GM21528 (cell line): ENCODE results near the gene HES1.
"Not testable (repeated sequence)": the region's sequence is repeated elsewhere in the genome, so short reads cannot be mapped to it uniquely, and the experiment has no call there.

Experiments
- ATAC-seq: cut with Tn5 transposase; IDR thresholded peaks from one replicate; pipeline ENCODE4 v1.9.1; 2021; ENCODE audit warnings: mild to moderate bottlenecking, moderate library complexity; ENCODE audit not compliant: unreplicated experiment, low FRiP score

The HES1 gene

GRCh38 chr3:194124193-194124592 lies 11.8 kb upstream of the HES1 start:
- no peak for ATAC-seq

- ATAC-seq, result no peak
Observed at GRCh38 chr3:194125442-194125841, 10.5 kb upstream of the HES1 start.

GRCh38 chr3:194126790-194127189 lies 9.2 kb upstream of the HES1 start:
- no peak for ATAC-seq

GRCh38 chr3:194128202-194128918 lies 7.6 kb upstream of the HES1 start:
- ATAC-seq, result no peak

GRCh38 chr3:194128919-194129295 lies 7.0 kb upstream of the HES1 start:
- ATAC-seq, result not testable (repeated sequence)

GRCh38 chr3:194129581-194130133 lies 6.3 kb upstream of the HES1 start:
- no peak for ATAC-seq

- no peak for ATAC-seq
Observed at GRCh38 chr3:194130188-194130587, 5.8 kb upstream of the HES1 start.

- peak; percentile 53 for ATAC-seq
Observed at GRCh38 chr3:194130807-194131589, 5.0 kb upstream of the HES1 start.

GRCh38 chr3:194132465-194133286 lies 3.3 kb upstream of the HES1 start:
- no peak for ATAC-seq

- ATAC-seq, result no peak
Observed at GRCh38 chr3:194133661-194134230, 2.2 kb upstream of the HES1 start.

- peak; percentile 18 for ATAC-seq
Observed at GRCh38 chr3:194134231-194134756, 1.7 kb upstream of the HES1 start.

- peak; percentile 36 for ATAC-seq
Observed at GRCh38 chr3:194134757-194135515, 1.0 kb upstream of the HES1 start.

GRCh38 chr3:194135516-194135805 lies 487 bp upstream of the HES1 start:
- ATAC-seq, result no peak

GRCh38 chr3:194136519-194137007 lies 615 bp downstream of the HES1 start:
- no peak for ATAC-seq

GRCh38 chr3:194137008-194137505 lies 1.1 kb downstream of the HES1 start:
- no peak for ATAC-seq

- peak; percentile 29 for ATAC-seq
Observed at GRCh38 chr3:194137506-194138474, 1.8 kb downstream of the HES1 start.

GRCh38 chr3:194138732-194139070 lies 2.8 kb downstream of the HES1 start:
- ATAC-seq, result no peak

- no peak for ATAC-seq
Observed at GRCh38 chr3:194139071-194139813, 3.3 kb downstream of the HES1 start.
